ENCODE measurements around the gene DST.

The DST gene

GRCh38 chr6:56535626-56536025 lies 107.1 kb downstream of the DST start:
- no peak for DNase-seq

GRCh38 chr6:56534680-56535419 lies 107.8 kb downstream of the DST start:
- no peak for DNase-seq

GRCh38 chr6:56532766-56533551 lies 109.7 kb downstream of the DST start:
- no peak for DNase-seq

- DNase-seq = no peak
Measured at GRCh38 chr6:56531839-56532595, 110.7 kb downstream of the DST start.

GRCh38 chr6:56529594-56530191 lies 113.0 kb downstream of the DST start:
- DNase-seq = no peak

GRCh38 chr6:56528412-56528841 lies 114.3 kb downstream of the DST start:
- DNase-seq = no peak

GRCh38 chr6:56527934-56528333 lies 114.8 kb downstream of the DST start:
- no peak for DNase-seq

GRCh38 chr6:56526860-56527544 lies 115.7 kb downstream of the DST start:
- DNase-seq = no peak

GRCh38 chr6:56525974-56526789 lies 116.5 kb downstream of the DST start:
- DNase-seq = no peak

- no peak for DNase-seq
Measured at GRCh38 chr6:56524891-56525703, 117.6 kb downstream of the DST start.

GRCh38 chr6:56522495-56523270 lies 120.0 kb downstream of the DST start:
- DNase-seq = no peak

GRCh38 chr6:56521976-56522375 lies 120.7 kb downstream of the DST start:
- no peak for DNase-seq

- no peak for DNase-seq
Measured at GRCh38 chr6:56521454-56521853, 121.2 kb downstream of the DST start.

- DNase-seq = no peak
Measured at GRCh38 chr6:56520218-56520617, 122.5 kb downstream of the DST start.

- no peak for DNase-seq
Measured at GRCh38 chr6:56518995-56519767, 123.5 kb downstream of the DST start.

GRCh38 chr6:56517155-56517745 lies 125.4 kb downstream of the DST start:
- DNase-seq = no peak

GRCh38 chr6:56516003-56516402 lies 126.7 kb downstream of the DST start:
- DNase-seq = no peak

- no peak for DNase-seq
Measured at GRCh38 chr6:56515081-56515905, 127.4 kb downstream of the DST start.

All from GOT3 (cell line).